Embryonic facial prominence (tissue), 1 donor: Measurements from ENCODE around the gene WWOX.
"Not testable (repeated sequence)": the region's sequence is repeated elsewhere in the genome, so short reads cannot be mapped to it uniquely, and the experiment has no call there.

Experiments
- DNase-seq: peaks from one replicate; pipeline ENCODE4 v3.0.0-alpha.2; 2016; ENCODE audit errors: extremely low spot score

The WWOX gene

DNA sequence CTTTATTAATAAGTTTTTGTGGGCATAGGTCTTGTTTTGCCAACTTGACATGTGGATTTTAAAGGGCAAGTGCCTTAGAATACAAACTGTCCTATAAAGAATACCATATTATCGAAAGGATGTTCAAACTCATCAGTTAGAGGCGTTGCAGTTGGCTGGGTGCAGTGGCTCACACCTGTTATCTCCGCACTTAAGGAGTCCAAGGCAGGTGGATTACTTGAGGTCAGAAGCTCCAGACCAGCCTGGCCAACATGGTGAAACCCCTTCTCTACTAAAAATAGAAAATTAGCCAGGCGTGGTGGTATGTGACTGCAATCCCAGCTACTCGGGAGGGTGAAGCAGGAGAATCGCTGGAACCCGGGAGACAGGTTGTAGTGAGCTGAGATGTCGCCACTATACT is 472.0 kb downstream of the WWOX start:
- no peak for DNase-seq

DNA sequence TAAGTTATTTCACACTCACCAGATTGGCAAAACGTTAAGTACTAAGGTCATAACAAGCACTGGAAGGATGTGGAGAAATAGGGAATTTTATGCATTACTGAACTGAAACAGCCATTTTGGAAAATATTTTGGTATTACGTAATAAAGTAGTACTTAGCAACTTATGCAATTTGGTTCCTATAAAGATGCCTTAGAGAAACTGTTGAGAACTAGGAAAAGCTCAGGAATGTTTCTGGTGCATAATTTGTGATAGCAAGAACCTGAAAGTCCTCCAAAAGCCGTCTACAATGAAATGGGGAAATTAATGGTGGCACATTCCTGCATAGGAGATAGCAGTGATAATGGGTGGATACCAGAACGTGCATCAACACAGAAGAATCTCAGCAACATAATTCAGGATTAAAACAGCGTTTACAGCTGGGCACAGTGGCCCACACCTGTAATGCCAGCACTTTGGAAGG is 472.5 kb downstream of the WWOX start:
- no peak for DNase-seq

DNA sequence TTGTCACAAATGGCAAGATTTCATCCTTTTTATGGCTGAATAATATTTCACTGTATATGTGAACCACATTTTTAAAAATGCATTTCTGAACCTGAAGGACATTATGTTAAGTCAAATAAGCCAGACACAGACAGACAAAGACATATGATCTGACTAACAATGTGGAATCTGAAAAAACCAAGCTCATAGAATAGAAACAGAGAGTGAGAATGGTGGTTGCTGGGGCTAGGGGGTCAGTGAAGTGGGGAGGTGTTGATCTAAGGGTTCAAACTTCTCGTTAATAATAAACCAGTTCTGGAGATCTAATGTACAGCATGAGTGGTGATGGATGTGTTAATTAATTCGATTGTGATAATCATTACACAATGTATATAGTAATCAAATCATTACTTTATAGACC is 475.1 kb downstream of the WWOX start:
- DNase-seq: no peak

DNA sequence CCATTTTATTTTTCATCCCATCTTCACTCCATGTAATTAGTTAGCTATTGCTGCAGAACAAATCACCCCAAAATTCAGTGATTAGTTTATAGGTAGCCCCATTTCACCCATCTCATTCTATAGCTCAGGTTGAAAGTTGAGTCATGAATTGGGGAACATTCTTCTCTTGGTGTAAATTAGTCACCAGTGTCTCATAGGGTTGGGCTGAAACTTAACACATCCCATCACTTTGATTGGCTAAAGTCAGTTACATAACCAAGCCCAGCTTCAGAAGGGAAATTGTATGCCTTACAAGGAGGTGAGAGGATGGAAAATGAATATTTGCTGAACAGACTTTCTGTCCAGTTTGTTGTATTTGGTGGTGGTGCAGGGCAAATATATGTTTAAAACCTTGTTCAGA is 477.5 kb downstream of the WWOX start:
- DNase-seq: no peak

DNA sequence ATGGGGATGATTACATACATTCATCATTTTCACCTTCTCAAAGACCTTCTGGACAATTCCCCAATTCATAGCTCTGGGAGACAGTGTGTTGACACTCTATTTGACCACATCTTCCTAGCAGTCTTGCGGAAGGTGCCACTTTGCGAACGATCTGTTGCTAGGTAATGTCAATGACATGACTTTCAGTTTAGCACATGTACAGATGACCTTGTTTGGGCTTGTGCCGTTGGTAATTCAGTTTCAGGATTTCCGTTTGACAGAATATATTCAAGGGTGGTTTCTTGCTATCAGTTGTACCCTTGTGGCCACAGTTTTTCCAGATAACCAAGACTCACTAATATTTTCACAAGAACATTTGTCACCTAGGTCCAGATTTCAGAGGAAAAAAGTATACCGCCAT is 478.2 kb downstream of the WWOX start:
- DNase-seq: no peak

DNA sequence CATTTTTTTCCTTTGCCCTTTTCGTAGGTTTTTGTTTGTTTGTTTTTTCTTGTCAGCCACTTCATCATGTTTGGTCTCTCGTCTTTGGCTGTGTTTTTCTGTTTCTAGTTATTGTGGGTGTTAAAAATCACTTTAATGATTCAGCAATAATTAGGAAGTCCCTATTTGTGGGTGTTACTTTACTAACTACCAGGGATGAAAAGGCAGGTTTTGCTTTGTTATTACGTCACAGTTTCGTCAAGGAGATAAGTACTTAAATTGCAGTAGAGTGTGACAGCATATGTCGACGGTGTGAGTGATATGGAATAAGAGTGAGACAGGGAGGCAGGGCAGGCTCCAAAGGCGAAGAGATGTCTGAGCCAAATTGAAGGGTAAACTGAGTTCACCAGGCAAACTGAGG is 479.6 kb downstream of the WWOX start:
- no peak for DNase-seq

DNA sequence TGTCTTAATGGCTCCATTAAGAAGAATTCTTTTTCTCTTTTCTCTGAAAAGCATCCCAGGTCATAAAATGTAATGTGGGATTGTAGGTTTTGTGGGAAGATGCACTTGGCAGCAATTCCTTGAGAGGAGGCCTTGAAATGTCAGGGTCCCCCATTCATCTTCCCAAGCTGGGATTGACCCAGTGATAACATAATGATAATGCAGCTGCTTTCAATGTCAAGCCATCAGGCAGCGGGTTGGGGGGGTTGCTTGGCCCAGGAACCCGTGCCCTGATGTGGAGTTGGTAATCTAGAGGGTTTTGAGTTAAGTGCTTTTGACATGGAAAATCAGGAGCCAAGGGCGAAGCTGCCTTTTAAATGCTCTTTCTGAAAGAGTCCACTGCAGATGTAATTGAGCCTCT is 484.0 kb downstream of the WWOX start:
- DNase-seq: no peak

DNA sequence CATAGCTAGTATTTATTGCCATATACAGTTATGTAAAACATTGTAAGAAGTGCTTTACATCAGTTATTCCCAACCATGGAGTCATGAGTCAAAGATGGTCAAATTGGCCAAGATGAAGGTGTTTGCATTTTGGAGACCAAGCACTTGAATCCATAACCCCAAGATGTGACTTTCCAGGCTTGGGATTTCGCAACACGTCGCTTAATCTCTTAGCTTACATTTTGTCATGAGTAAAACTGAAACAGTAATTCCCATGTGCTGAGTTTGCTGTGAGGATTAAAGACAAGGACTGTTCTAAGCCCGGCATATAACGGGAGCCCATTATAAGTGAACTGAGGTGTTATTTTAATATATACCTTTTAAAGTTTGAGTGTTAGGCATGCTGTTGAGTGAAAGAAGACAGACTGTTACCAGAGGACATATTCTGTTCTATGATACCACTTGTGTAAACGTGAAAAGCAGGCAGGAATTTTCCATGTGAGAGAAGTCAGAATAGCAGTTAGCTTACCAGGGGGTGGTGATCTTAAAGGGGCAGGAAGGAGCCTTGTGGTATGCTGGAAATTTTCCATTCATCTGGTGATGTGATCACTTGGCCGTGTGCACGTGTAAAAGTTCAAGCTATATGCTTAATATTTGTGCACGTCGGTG is 484.9 kb downstream of the WWOX start:
- no peak for DNase-seq

DNA sequence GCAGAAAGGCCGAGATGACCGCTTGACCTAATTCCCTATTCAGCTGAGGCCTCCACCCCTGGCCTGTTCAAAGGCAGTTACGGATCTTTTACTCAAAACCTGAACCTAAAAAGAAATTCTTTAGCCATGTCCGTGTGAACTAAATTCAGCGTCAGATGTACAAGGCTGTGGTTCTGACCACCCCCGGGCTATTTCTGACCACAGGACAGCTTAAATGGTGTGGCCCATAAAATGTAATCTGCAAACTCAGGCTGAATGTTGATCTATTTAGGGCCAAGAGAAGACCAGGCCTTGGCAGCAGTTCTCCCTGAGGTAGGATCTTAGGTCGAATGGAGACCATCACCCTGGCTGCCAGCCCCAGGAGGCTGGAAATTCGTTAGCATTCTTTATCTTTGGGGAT is 485.5 kb downstream of the WWOX start:
- no peak for DNase-seq

DNA sequence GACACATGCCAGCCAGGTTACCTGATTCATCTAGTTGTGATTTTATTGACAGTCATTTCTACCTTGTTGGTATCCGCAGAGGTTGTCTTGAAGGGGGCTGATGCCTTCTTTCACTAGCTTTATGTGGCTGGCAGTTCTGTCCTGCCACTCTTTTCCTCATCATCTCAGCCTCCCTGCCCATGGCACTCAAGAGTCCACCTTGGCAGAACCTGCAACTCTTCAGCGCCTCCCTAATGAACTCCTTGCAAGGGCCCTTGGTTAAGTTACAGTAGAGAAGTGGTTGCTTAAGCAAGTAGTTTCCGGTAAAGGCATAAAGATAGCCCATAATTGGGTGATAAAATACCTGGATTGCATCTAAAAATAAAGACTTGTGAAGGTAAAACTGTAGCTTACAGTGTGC is 489.9 kb downstream of the WWOX start:
- no peak for DNase-seq

DNA sequence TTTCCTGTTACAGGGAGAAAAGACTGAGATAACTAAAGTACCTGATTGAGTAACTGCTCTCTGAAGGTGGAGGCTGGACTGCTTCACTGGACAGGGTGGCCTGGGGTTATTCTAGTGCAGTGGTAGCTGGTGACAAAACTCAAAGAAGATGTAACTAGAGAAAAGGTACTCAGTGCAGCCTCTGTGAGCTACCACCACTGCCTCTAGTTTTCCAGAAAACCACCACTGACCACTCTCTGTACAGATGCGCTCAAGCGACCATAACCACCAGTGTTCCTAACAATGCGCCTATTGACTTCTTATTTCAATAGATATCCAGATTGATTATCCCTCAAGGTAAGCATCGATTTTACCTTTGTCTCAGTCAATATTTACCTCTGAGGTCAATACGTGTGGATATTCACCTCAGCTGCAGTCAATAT is 492.2 kb downstream of the WWOX start:
- DNase-seq: no peak

DNA sequence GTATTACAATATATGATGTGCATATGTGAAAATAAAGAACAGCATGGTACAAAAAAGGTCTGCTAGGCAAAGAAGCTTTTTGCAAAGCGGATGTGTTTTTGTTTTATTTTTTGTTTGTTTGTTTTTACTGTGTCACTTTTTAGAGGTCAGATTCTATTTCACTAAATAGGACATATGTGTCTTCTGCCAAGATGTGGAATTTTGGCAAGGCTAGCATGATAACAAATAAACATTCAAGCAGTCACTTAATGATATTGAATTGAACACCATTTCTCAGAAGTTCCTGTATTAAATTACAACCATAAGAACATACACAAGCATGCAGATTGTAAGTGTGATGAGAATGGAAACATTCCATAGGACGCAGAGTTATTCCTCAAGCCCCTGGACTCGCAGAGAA is 492.7 kb downstream of the WWOX start:
- no peak for DNase-seq

DNA sequence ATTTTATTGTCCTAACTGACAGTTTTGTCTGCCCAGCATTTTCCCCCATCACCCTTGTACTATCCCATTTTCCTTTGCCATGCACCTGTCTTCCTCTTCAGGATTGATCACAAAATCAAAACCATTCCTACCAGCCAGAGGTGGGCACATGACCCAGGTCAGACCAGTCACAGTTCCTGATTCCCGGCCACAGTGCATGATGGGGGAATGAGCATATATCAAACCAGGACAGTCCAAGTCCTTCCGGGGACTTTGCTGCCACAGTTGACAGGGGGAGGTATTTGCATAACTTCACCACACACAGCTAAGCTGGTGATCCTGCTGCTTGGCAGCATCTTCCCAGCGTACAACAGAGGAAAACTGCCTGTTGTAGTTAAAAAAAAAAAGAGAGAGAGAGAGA is 493.9 kb downstream of the WWOX start:
- no peak for DNase-seq

DNA sequence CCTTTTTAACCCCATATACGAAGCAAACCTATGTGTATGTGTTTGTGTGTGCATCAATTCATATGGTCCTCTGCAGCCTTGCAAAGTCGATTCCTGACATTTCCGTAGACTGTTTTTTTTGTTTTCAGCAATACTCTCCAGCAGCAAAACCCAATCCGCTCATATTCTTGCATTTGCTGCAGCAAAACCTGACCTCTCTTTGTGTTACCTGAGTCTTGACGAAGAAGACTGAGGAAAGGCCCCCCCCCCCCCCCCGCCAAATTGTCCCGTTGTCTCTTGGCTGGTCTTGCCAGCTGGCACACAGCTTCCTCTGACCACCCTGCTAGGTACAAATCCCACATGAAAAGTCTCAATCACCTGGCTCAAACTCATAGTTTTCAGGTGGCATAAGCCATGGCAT is 494.7 kb downstream of the WWOX start:
- DNase-seq: no peak

DNA sequence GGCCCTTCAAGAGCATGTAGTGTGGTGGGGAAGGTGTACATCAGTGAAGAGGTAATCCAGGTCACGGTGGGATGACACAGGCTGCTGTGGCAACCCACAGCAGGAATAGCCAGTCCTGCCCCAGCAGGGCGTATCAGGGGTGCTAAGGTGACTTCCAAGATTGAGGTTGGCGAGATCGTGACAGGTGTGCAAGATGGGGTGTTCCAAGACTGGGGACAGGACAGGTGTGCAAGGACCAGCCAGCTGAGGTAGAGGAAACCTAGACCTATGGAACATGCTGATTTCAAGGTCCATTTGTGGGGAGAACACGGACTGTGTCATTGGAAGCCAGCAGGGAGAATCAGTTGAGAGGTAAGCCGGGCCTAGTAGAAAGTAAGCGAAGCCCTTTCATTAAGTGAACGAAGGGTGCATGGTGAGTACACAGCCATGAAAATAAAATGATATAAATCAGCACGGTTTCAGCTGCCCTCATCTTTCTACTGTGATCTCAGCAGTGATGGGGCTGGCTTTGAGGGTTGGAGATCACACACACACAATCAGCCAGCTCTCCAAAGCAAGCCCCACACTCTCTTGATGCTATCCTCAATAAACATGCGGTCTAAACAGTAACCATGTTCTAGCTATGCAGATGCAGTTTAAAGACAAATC is 497.0 kb downstream of the WWOX start:
- DNase-seq: no peak

DNA sequence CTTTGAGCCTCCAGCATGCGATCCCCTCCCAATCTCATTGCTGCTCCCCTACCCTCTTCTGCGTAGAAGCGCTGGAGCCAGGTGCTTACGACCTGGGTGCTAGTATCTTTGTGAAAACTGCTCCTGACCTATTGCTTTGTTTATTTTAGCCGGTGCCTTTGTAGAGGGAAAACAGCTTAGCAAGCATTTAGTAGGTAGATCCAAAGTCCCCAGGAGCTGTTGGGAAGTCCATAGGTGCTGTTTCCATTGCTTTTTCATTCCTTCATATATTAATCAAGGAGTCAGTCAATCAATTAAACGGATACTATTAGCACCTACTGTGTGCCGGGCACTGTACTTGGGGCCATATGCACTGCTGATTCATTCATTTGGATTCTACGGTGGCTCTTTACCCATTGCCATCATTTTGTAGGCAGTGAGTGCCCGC is 497.6 kb downstream of the WWOX start:
- DNase-seq: no peak

DNA sequence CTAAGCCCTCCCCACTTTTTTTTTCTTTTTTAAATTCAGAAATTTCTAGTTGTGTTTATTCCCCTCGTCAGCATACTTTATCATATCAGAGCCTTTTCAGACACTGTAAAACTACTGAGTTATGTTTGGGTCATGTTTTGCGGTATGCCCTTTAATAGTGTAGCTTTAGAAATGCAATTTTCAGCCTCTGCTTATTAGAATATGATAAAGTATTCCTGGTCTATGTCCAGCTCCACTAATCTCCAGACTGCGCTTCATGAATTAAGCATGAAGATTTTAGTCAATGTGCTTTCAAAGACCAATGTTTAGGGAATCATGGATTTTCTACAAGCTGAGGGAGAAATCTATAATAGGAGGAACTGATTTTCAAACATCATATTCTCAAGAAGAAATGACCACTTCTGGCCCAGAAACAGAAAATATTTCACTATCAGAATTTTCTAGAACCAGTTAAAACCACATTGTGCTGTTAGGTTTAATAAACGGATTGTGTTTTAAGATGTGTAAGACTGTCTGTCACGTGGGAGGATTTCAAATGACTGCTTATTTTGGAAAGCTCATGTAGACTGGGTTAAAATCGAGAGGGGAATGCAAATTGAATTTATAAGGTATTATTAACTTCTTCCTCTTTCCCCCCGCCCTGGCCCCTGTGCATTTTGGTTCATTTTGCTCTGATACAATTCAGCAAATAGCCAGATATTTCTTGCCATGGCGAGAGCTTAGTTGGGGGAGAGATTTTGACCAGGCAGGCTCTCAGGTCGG is 498.5 kb downstream of the WWOX start:
- no peak for DNase-seq

DNA sequence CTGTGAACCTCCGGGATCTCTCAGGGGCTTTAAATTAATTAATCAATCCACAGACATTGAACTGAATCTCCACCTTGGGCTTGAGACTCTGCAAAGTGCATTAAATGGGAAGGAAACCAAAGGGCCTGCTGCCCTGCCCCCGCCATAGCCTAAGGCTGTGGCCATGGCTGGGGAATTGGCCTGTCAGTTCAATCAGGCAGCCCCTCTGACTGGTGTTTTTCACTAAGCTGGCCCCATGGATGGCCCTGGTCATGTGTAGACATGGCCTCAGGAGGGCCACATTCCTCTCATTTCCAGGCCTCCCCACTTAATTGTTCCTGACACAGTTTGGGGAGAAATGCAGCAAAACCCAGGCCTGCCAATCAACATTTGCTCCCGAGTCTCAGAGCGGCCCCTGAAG is 499.8 kb downstream of the WWOX start:
- no peak for DNase-seq

DNA sequence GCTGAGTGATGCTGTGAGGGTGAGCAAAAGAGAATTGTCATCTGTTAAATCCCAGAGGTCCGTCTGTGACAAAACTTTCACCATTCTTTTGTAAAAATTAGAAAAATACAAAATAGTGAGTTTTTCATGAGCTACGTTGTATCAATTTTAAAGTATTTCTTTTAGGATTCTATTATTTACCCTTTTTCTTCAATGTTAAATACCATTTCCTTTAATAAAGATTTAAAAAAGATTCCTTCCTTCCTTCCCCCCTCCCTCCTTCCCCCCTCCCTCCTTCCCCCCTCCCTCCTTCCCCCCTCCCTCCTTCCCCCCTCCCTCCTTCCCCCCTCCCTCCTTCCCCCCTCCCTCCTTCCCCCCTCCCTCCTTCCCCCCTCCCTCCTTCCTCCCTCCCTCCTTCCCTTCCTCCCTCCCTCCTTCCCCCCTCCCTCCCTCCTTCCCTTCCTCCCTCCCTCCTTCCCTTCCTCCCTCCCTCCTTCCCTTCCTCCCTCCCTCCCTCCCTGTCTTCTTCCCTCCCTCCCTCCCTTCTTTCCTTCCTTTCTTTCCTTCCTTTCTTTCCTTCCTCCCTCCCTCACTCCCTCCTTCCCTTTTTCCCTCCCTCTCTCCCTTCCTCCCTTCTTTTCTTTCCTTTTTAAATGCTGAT is 505.1 kb downstream of the WWOX start:
- DNase-seq: not testable (repeated sequence)

DNA sequence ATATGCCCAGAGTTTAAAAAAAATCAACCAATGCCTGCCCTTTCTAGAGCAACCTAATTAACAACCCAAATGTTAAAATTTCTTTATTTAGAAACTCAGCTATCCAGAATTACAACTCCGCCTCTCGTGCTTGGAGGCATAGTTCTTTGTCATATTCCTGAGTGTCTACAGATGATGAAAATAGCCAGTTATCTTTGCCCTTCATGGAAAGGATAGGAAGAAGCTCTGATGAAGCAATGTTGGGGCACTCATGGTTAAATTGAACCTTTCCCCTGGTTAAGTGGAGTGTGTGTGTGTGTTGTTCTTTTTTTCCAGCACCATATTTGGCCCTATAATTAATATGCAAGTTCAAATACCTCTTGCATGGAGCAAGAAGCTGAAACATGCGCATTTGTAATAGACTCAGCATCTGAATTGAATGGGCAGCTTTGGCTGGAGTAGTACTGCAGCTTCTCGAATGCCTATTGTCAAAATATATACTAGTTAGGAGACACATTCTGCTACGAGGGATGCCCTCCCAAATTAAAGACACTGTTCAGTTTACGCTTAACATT is 506.2 kb downstream of the WWOX start:
- DNase-seq: no peak

DNA sequence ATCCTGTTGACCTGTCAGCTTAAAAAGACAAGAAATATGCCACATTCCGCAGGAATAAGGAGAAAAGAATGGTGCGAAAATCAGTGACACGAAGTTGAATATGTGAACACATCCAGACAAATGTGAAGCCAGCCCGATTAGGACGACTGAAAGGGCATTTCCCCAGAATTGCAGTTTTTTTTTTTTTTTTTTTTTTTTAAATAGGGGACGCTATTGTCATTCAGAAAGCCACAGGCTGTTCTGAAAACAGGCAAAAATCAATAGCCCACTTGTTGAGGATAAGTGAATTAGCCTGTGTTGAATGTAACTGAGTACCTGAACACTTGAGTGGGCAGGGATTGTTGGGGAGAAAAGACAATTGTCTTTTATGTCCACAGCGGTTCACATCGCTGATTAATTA is 507.1 kb downstream of the WWOX start:
- DNase-seq: no peak

DNA sequence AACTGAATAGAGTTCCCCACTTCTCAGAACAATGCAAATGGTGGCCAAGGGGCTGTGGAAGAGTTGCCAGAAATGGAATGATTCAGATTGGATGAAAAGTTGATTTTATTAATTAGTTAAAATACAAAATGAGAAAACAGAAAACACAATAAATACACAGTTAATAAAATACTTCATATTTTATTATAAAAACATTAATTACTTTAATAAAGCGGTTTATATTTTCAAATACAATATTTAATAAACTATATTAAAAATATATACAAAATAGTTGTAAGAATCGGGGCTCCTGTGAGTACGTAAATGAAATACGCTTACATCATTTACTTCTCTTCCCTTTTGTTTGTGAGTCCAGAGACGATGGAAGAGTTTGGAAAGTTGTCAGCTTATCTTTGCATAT is 507.6 kb downstream of the WWOX start:
- DNase-seq: no peak
